GM10266 (cell line): Measurements from ENCODE around the gene DSEL.
A peak's percentile ranks its signal among the peaks of the same experiment; 100 is the strongest.

ENCODE experiments used
- DNase-seq: peaks from one replicate; pipeline ENCODE4 v3.0.0; 2012; ENCODE audit errors: extremely low spot score
- TF ChIP-seq, protein P1 (sequence below): IDR thresholded peaks from 2 replicates; pipeline ENCODE4 v1.5.1; 2012; ENCODE audit warnings: mild to moderate bottlenecking, low read depth; ENCODE audit not compliant: control insufficient read depth, insufficient read depth; ENCODE audit errors: missing control alignments

Gene DSEL

DNA sequence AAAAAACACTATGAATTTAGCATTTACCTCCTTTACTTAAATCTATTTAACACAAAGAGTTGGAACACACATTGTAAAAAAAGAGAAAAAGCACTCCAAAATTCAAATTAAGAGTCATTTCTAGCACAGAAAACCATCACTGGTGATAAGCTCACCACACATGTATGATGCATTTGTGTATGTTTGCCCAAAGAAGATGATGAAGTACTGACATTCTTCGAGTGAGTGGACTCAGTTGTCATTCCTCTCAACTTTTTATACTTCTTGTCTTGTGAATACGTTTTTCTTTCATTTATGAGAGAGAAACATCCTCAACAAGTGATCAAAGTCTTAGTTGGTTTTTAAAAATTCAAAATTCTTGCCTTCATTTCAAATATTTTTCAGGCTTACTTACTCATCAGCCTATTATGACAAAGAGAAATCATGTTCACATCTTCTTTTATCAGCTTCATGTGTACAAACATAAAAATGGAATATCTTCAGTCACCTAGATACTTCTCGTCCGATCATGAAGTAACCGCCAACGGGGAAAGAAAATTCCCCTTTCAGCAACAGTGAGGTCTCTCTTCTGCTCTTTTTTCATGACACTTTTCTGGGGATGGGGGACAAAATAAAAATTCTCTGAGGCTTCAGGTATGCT, 1.5 kb downstream of the DSEL start:
- TF ChIP-seq, protein P1, sequence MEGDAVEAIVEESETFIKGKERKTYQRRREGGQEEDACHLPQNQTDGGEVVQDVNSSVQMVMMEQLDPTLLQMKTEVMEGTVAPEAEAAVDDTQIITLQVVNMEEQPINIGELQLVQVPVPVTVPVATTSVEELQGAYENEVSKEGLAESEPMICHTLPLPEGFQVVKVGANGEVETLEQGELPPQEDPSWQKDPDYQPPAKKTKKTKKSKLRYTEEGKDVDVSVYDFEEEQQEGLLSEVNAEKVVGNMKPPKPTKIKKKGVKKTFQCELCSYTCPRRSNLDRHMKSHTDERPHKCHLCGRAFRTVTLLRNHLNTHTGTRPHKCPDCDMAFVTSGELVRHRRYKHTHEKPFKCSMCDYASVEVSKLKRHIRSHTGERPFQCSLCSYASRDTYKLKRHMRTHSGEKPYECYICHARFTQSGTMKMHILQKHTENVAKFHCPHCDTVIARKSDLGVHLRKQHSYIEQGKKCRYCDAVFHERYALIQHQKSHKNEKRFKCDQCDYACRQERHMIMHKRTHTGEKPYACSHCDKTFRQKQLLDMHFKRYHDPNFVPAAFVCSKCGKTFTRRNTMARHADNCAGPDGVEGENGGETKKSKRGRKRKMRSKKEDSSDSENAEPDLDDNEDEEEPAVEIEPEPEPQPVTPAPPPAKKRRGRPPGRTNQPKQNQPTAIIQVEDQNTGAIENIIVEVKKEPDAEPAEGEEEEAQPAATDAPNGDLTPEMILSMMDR = no peak
- DNase-seq = no peak

DNA sequence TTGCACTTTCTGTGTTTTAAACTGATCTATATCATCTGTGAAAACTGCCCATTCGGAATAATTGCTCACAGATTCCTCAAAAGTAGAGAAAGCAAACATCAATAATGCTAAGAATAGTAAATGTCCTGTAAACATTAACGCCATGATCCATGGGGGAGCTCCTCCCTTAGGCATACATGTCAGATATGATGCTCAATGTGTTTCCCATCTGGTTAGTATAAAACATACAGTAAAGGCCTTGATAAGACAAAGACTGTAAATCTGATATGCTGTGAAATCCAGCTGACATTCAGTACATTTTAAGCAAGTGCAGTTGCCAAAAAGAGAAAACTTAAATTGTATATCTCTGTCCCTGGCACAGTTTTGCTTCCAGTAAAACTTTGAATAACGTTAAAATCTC, 2.1 kb downstream of the DSEL start:
- no peak for DNase-seq
- TF ChIP-seq, protein P1 = no peak

DNA sequence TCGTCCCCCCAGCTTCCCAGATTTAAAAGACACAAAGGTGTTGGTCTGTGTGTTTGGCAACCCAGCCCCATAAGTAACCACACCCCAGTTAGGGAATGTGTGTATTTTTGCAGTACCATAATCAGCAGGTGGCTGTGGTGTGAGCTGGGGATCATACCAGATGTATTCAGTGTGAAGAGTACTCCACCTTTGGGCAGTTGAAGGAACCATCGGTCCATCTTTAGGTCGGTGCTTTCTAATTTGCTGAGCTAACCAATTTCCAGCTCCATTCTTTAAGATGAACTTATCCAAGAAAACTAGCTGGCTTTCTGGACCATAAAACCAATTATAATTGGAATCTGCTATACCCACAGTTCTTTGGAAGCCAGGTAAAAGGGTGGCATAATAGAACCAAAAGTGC, 3.2 kb downstream of the DSEL start:
- TF ChIP-seq, protein P1 = peak; percentile 13
- DNase-seq = no peak

DNA sequence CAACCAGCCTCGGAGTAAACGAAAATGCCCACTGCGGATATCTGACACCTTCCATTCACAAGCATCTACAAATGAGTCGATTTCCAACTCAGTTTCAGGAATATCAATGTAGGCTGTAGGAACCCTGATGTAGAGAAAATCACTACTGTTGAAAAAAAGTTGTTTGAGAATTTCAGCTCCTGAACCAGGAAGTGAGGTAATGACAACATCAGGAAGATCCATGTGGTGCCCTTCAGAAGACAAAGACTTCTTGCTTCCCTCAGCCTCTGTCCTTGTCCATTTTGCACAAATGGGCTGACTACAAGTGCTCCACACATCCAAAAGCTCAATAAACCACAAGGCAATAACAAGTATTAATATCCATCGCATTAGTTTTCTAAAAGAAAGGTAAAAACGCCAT, 4.7 kb downstream of the DSEL start:
- no peak for DNase-seq
- TF ChIP-seq, protein P1 = no peak

DNA sequence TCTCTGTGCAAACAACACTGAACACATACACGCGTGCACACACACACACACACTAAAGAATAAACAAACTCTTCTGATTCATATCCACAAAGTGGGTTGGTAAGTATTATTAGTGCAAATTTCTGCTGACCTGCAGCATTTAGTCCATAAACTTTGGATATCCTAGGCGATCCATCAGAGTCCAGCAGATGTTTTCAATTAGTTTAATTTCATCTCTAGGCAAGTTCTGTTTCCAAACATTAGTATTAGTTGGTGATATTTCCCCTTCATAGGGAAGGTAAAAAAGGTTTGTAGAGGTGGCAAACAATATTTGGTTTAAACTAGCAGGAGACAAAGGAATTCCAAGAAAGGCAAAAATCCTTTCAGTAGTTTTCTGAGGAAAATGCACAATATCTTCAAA, 5.7 kb downstream of the DSEL start:
- DNase-seq = no peak
- TF ChIP-seq, protein P1 = no peak

DNA sequence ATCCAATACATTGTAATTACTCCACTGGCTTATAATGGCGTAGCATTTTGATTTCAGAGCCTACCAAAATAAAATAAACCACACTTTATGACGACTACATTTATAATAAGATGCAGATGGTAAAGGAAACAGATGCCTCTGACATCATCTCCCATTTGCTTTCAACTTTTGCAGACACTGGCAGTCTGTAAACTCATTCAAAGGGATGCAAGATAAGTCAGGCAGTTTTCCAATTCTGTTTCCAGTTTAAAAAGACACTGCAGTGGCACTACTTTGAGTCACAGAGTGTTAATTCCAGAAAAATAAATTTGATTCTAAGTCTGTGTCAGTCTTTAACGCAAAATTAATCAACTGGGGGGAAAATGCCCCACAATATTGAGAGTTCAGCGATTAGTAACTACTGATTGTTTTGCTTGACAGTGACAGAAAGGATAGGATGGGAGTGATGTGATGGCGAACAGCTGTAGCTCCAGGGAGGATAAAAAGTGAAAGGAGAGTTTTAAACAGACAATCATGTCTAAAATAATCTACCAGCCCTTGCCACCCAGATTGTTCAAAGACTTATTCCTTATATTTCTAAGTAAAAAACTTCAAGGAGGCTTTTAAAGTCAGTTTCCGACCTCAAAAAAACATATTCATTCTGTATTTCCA, 6.7 kb downstream of the DSEL start:
- DNase-seq = no peak
- TF ChIP-seq, protein P1 = no peak

DNA sequence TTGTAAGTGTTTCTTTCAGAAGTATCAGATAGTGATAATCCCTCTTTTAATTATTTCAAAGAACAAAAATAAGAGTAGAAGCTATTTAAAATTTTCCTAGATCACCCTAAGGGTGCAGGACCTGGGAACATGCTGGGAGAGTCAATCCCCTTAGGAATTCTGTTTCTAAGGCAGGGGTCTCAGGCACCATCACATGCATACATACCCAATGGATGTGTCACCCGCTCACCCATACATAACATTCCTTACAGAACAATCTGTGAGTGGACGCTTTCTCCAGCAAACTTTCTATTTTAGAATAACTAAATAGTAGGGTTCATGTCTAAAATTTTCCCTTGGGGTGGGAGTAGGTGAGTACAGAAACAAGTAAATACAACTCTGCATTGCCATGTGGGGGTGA, 8.4 kb downstream of the DSEL start:
- no peak for DNase-seq
- TF ChIP-seq, protein P1 = no peak
